Transverse colon (tissue), 3 donors: ENCODE data around the gene VPS26C.

Experiments used
- EP300 ChIP-seq: sonication (generic); formaldehyde crosslinking; IDR thresholded peaks from one replicate; pipeline ENCODE4 v1.6.1; 2017; ENCODE audit warnings: antibody characterized with exemption, low read depth
- TF ChIP-seq, protein P1 (sequence below), 5 experiments: fragments of 200-600 bp in 3 of 5; fragments of 450-650 bp in 2 of 5; sonication (generic) in 3 of 5; IDR thresholded peaks; 1 replicate in 2 of 5; 2 replicates in 3 of 5; pipeline ENCODE4 v1.5.1; 2016 to 2017; ENCODE audit warnings: antibody characterized with exemption in 5 of 5, inconsistent platforms in 3 of 5, mild to moderate bottlenecking in 2 of 5, moderate library complexity in 1 of 5

GRCh38 chr21:37249112-37249904 is 17.8 kb downstream of the VPS26C start:
- TF ChIP-seq, protein P1, sequence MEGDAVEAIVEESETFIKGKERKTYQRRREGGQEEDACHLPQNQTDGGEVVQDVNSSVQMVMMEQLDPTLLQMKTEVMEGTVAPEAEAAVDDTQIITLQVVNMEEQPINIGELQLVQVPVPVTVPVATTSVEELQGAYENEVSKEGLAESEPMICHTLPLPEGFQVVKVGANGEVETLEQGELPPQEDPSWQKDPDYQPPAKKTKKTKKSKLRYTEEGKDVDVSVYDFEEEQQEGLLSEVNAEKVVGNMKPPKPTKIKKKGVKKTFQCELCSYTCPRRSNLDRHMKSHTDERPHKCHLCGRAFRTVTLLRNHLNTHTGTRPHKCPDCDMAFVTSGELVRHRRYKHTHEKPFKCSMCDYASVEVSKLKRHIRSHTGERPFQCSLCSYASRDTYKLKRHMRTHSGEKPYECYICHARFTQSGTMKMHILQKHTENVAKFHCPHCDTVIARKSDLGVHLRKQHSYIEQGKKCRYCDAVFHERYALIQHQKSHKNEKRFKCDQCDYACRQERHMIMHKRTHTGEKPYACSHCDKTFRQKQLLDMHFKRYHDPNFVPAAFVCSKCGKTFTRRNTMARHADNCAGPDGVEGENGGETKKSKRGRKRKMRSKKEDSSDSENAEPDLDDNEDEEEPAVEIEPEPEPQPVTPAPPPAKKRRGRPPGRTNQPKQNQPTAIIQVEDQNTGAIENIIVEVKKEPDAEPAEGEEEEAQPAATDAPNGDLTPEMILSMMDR (IDR thresholded peaks at IDR 0.05), result no peak
- TF ChIP-seq EP300, result no peak
